ENCODE measurements around the gene UBR3.

UBR3 gene

GRCh38 chr2:170101789-170102188 lies 274.5 kb downstream of the UBR3 start:
- no peak overlapping the region for H3K27ac ChIP-seq (ENCODE audit: extremely low read depth, low read depth, low read length)

GRCh38 chr2:170106102-170106840 lies 279.0 kb downstream of the UBR3 start:
- no peak overlapping the region for H3K27ac ChIP-seq (ENCODE audit: extremely low read depth, low read depth, low read length)
- H3K36me3 ChIP-seq (ENCODE audit: control insufficient read depth in 2 of 2, insufficient read depth in 1 of 2, low read length in 2 of 2), result no peaks in the 10 kb centered on the region
- ChIA-PET CTCF (no interaction called here), POLR2A (no interaction called here)
- no peak overlapping the region for H3K4me3 ChIP-seq (ENCODE audit: low read depth, low read length)
- no peaks in the 10 kb centered on the region for H3K9me3 ChIP-seq (ENCODE audit: control insufficient read depth, insufficient read depth, low read depth, low read length)
- H3K4me1 ChIP-seq (ENCODE audit: control insufficient read depth, insufficient read depth, low read length), result no peaks in the 10 kb centered on the region
- TF ChIP-seq ZFP37 (tag by site-specific recombination; IDR thresholded peaks at IDR 0.05) (no peak), ZNF16 (tag by site-specific recombination; IDR thresholded peaks at IDR 0.05; ENCODE audit: low read depth) (no peak), ZNF133 (tag by site-specific recombination; IDR thresholded peaks at IDR 0.05) (no peak), ZNF169 (tag by site-specific recombination; IDR thresholded peaks at IDR 0.05) (no peak), ZNF132 (tag by site-specific recombination; IDR thresholded peaks at IDR 0.05; ENCODE audit: borderline replicate concordance) (no peak), SP7 (tag by site-specific recombination; IDR thresholded peaks at IDR 0.05) (no peak), ZNF677 (tag by site-specific recombination; IDR thresholded peaks at IDR 0.05) (no peak), ZBTB1 (tag by site-specific recombination; IDR thresholded peaks at IDR 0.05) (no peak), ZNF211 (tag by site-specific recombination; IDR thresholded peaks at IDR 0.05; ENCODE audit: low read depth) (no peak), ZNF48 (tag by site-specific recombination; IDR thresholded peaks at IDR 0.05) (no peak)
- TF ChIP-seq, protein P1, sequence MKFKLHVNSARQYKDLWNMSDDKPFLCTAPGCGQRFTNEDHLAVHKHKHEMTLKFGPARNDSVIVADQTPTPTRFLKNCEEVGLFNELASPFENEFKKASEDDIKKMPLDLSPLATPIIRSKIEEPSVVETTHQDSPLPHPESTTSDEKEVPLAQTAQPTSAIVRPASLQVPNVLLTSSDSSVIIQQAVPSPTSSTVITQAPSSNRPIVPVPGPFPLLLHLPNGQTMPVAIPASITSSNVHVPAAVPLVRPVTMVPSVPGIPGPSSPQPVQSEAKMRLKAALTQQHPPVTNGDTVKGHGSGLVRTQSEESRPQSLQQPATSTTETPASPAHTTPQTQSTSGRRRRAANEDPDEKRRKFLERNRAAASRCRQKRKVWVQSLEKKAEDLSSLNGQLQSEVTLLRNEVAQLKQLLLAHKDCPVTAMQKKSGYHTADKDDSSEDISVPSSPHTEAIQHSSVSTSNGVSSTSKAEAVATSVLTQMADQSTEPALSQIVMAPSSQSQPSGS (tag by site-specific recombination; IDR thresholded peaks at IDR 0.05; ENCODE audit: low read depth), result no peak

More at GRCh38 chr2:170101789-170102188, 274.5 kb downstream of the UBR3 start:
- no peak overlapping the region for H3K4me3 ChIP-seq (ENCODE audit: low read depth, low read length)
- H3K4me1 ChIP-seq (ENCODE audit: control insufficient read depth, insufficient read depth, low read length), result no peaks in the 10 kb centered on the region
- ChIA-PET CTCF (interaction anchor here (0.6 kb wide), 1 partner anchor 35 kb away, joined by 3 read pairs; no protein-coding TSS in a partner anchor), POLR2A (no interaction called here)
- TF ChIP-seq, protein P2, sequence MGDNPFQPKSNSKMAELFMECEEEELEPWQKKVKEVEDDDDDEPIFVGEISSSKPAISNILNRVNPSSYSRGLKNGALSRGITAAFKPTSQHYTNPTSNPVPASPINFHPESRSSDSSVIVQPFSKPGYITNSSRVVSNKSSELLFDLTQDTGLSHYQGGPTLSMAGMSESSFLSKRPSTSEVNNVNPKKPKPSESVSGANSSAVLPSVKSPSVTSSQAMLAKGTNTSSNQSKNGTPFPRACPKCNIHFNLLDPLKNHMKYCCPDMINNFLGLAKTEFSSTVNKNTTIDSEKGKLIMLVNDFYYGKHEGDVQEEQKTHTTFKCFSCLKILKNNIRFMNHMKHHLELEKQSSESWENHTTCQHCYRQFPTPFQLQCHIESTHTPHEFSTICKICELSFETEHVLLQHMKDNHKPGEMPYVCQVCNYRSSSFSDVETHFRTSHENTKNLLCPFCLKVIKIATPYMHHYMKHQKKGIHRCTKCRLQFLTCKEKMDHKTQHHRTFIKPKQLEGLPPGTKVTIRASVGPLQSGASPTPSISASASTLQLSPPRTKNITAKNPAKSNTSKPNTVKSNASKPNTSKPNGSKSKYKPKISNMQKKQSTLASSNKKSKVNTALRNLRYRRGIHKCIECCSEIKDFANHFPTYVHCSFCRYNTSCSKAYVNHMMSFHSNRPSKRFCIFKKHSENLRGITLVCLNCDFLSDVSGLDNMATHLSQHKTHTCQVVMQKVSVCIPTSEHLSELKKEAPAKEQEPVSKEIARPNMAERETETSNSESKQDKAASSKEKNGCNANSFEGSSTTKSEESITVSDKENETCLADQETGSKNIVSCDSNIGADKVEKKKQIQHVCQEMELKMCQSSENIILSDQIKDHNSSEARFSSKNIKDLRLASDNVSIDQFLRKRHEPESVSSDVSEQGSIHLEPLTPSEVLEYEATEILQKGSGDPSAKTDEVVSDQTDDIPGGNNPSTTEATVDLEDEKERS (tag by site-specific recombination; IDR thresholded peaks at IDR 0.05), result no peak
- TF ChIP-seq ZNF26 (tag by site-specific recombination; IDR thresholded peaks at IDR 0.05), result no peak
- TF ChIP-seq ZNF548 (tag by site-specific recombination; IDR thresholded peaks at IDR 0.05), result no peak
- no peak for TF ChIP-seq ZNF549 (tag by site-specific recombination; IDR thresholded peaks at IDR 0.05)
- TF ChIP-seq ZNF785 (tag by site-specific recombination; IDR thresholded peaks at IDR 0.05), result no peak
- no peak for TF ChIP-seq ZNF121 (tag by site-specific recombination; IDR thresholded peaks at IDR 0.05)
- no peak for TF ChIP-seq ZNF747 (tag by site-specific recombination; IDR thresholded peaks at IDR 0.05)
- no peak for TF ChIP-seq ZFP69B (tag by site-specific recombination; IDR thresholded peaks at IDR 0.05)
- TF ChIP-seq, protein P3, sequence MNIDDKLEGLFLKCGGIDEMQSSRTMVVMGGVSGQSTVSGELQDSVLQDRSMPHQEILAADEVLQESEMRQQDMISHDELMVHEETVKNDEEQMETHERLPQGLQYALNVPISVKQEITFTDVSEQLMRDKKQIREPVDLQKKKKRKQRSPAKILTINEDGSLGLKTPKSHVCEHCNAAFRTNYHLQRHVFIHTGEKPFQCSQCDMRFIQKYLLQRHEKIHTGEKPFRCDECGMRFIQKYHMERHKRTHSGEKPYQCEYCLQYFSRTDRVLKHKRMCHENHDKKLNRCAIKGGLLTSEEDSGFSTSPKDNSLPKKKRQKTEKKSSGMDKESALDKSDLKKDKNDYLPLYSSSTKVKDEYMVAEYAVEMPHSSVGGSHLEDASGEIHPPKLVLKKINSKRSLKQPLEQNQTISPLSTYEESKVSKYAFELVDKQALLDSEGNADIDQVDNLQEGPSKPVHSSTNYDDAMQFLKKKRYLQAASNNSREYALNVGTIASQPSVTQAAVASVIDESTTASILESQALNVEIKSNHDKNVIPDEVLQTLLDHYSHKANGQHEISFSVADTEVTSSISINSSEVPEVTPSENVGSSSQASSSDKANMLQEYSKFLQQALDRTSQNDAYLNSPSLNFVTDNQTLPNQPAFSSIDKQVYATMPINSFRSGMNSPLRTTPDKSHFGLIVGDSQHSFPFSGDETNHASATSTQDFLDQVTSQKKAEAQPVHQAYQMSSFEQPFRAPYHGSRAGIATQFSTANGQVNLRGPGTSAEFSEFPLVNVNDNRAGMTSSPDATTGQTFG (tag by site-specific recombination; IDR thresholded peaks at IDR 0.05; ENCODE audit: borderline replicate concordance), result no peak
- TF ChIP-seq GFI1B (tag by site-specific recombination; IDR thresholded peaks at IDR 0.05), result no peak
- no peak for TF ChIP-seq ZNF530 (tag by site-specific recombination; IDR thresholded peaks at IDR 0.05; ENCODE audit: low read depth)
- TF ChIP-seq ZNF692 (tag by site-specific recombination; IDR thresholded peaks at IDR 0.05), result no peak
- H3K9me3 ChIP-seq (ENCODE audit: control insufficient read depth, insufficient read depth, low read depth, low read length), result no peaks in the 10 kb centered on the region
- no peaks in the 10 kb centered on the region for H3K36me3 ChIP-seq (ENCODE audit: control insufficient read depth in 2 of 2, insufficient read depth in 1 of 2, low read length in 2 of 2)
